Activated naive CD4-positive, alpha-beta T cell treated with anti-CD3 and anti-CD28 coated beads for 36 hours (primary cell): ENCODE data around the gene RAB35. TPM values are rescaled to one million over a fixed set of nuclear protein-coding genes. Genes with fewer than 3 reads are reported as not detected.

Source experiments
- CTCF ChIA-PET: fragments of 350-600 bp; sonication (Branson Sonifier 250); formaldehyde crosslinking; loops from one replicate; lab custom pipeline; 2021; ENCODE audit warnings: antibody characterized with exemption; lab: Charles Lee
- DNase-seq: peaks from one replicate; pipeline ENCODE4 v3.0.0-alpha.2; 2020
- H3K27ac Mint-ChIP-seq: one replicate; pipeline ENCODE4 v1.8.0; 2021; ENCODE audit warnings: mild to moderate bottlenecking, mixed read lengths
- H3K27me3 Mint-ChIP-seq: one replicate; pipeline ENCODE4 v1.8.0; 2021; ENCODE audit warnings: low read depth, mixed read lengths
- H3K36me3 Mint-ChIP-seq: one replicate; pipeline ENCODE4 v1.8.0; 2021; ENCODE audit warnings: low read depth, mixed read lengths
- H3K4me1 Mint-ChIP-seq: one replicate; pipeline ENCODE4 v1.8.0; 2021; ENCODE audit warnings: low read depth, mixed read lengths
- H3K4me3 Mint-ChIP-seq: one replicate; pipeline ENCODE4 v1.8.0; 2021; ENCODE audit warnings: mild to moderate bottlenecking, moderate library complexity, mixed read lengths
- H3K9me3 Mint-ChIP-seq: one replicate; pipeline ENCODE4 v1.8.0; 2021; ENCODE audit warnings: mixed read lengths
- intact Hi-C: fragments of 100-400 bp; cut with micrococcal nuclease; formaldehyde crosslinking; loops from one replicate; pipeline ENCODE4 v1.15.1; 2023
- total RNA-seq, 2 experiments: library from RNA; stranded (reverse); gene quantifications; one replicate each; pipeline ENCODE4 v1.2.3, GENCODE V29; 2021

The RAB35 gene
- total RNA-seq, 2 experiments from 2014 or later = 41.3 to 45.7 TPM

DNA sequence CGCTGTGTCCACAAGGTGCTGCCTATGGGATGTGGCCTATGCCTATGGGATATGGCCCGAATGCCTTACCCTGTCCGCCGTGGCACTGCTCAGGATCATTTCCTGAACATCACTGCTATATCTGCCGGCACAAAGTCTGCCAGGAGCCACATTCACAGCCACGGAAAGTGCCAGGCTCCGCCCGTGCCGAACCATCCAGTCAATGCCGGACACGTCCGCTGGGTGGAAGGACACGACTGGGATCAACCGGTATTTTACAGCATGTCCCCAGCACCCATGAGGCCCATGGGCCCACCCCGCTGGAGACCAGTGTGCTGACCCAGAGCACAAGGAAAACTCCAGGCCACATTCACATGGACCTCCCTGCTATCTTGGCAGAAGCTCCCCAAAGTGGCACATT lies 14.6 kb upstream of the RAB35 start:
- CTCF ChIA-PET = interaction anchor here (0.7 kb wide), 1 partner anchor 24 kb away, joined by 3 read pairs; no protein-coding TSS in a partner anchor
- Mint-ChIP-seq H3K4me3 (no peak overlapping the region), H3K4me1 (peaks cover 18% of the 10 kb centered on the region), H3K27me3 (no peaks in the 10 kb centered on the region), H3K9me3 (no peaks in the 10 kb centered on the region), H3K27ac (no peak overlapping the region), H3K36me3 (peaks cover 38% of the 10 kb centered on the region)
- DNase-seq = no peak
- intact Hi-C loops = no loop called here

DNA sequence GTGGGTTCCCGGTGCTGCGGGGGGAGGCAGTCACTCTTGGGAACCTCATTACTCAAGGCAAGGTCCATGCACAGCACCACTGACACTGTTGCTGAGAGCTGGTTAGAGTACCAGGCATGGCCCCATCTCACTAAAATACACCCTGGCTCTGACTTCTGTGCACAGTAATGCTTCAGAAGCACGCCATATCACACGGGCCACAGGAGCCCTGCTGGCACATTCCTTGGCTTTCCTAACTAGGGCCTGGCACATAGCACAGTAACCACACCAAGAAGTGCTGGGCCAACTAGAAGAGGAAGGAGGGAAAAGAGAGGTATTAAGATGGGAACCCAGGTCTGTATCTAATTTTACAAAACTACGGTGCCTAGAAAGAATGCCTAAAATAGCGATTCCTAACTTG lies 13.5 kb upstream of the RAB35 start:
- Mint-ChIP-seq H3K4me1 (peaks cover 22% of the 10 kb centered on the region), H3K36me3 (peaks cover 35% of the 10 kb centered on the region), H3K27ac (no peak overlapping the region), H3K4me3 (no peak overlapping the region), H3K27me3 (no peaks in the 10 kb centered on the region), H3K9me3 (no peaks in the 10 kb centered on the region)
- no peak for DNase-seq
- intact Hi-C loops = no loop called here
- CTCF ChIA-PET = no interaction called here

DNA sequence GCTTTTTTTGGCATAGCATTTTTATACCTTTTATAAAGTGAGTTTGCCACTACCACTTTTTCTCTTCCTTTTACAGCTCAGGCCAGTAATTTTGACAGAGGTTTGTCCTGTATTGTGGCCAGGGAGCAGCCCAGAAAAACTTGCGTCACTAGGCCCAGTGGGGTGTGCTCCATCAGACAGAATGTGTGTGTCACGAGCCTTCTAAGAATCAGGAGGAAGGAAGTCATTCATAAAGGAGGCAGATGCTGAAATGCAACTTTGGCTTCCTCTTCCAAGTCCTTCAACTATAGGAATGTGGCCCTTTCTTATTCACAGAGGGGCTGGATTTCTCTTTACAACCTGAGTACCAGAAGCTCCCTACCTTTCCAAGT lies 10.1 kb upstream of the RAB35 start:
- no peak for DNase-seq
- CTCF ChIA-PET = no interaction called here
- Mint-ChIP-seq H3K4me3 (no peak overlapping the region), H3K27ac (peak overlapping the region; percentile 76), H3K9me3 (no peaks in the 10 kb centered on the region), H3K27me3 (no peaks in the 10 kb centered on the region), H3K36me3 (peaks cover 24% of the 10 kb centered on the region), H3K4me1 (peaks cover 44% of the 10 kb centered on the region)
- intact Hi-C loops = no loop called here

DNA sequence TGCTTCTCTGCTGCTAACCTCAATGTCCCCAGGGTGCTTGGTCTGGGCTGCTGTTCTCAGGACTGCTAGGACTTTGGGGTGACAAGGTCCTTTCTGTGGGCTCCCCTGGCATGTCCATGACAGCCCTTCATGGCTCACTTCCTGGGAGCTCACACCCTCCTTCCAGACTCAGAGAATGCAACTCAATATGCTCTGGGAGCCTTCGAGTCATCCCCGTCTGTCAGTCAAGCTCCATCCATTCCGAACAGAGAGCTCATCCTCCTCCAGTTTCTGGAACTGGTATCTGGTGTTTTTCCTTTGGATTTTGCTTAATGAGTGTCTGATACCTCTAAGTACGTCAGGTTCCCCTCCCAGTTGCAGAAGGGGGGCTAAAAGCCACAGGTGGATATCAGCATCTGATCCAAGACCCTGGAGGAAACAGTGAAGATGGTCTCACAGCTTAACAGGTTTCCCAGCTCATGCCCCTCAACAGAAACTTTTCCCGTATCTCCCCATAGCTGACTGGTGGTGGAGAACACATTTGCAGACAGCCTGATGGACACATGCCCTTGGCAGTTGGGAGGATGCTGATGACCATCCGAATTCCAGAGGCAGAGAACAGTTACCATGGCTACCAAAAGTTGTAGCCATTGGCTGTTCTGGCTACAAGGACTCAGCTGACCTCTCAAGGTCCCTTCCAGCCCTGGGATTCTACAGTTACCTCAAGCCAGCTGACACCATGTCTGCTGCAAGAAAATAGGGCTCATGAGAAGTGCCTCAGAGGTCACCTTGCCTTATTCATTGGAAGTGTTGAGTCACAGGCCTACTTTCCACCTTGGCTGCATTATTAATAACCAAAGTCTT lies 9.5 kb upstream of the RAB35 start:
- DNase-seq = peak; percentile 47
- no peaks in the 10 kb centered on the region for H3K9me3 Mint-ChIP-seq
- no peak overlapping the region for H3K4me3 Mint-ChIP-seq
- peak overlapping the region; percentile 76 for H3K27ac Mint-ChIP-seq
- H3K4me1 Mint-ChIP-seq = peaks cover 50% of the 10 kb centered on the region
- peaks cover 23% of the 10 kb centered on the region for H3K36me3 Mint-ChIP-seq
- CTCF ChIA-PET = no interaction called here
- no peaks in the 10 kb centered on the region for H3K27me3 Mint-ChIP-seq
- intact Hi-C loops = no loop called here

DNA sequence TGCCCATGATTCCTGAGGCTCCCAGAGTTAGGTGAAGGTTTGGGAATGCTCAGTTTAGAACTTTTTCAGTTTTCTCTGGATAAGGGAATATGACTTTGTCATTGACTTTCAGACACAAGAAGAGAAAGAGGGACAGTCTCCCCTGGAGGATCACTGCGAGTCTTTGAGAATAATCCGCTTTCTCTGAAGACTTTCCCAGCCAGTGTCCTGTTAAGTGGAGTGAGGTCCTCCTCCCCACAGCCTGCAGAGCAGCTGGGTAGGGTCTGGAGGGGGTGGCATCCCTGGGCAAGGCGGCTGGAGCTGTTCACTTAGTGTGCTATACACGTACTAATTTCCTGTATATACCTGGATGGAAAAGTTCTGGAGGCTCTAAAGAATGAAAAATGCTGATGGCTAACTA lies 8.5 kb upstream of the RAB35 start:
- Mint-ChIP-seq H3K27ac (no peak overlapping the region), H3K4me3 (no peak overlapping the region), H3K36me3 (peaks cover 23% of the 10 kb centered on the region), H3K27me3 (no peaks in the 10 kb centered on the region), H3K4me1 (peaks cover 59% of the 10 kb centered on the region), H3K9me3 (no peaks in the 10 kb centered on the region)
- CTCF ChIA-PET = no interaction called here
- no peak for DNase-seq
- intact Hi-C loops = no loop called here

DNA sequence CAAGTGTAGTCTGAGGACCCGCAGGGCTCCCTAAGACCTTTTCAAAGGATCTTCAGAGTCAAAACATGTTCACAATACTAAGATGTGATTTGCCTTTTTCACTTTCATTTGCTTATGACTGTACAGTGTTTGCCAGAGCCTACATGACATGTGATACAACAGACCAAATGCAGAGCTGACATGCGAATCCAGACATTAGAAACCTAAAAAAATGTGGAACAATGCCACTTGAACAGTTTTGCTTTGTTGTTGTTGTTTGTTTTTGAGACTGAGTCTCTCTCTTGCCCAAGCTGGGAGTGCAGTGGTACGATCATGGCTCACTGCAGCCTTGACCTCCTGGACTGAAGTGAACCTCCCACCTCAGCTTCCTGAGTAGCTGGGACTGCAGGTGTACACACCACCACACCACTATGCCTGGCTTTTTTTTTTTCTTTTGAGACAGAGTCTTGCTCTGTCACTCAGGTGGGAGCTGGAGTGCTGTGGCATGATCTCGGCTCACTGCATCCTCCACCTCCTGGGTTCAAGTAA lies 5.3 kb upstream of the RAB35 start:
- H3K9me3 Mint-ChIP-seq = no peaks in the 10 kb centered on the region
- H3K27me3 Mint-ChIP-seq = no peaks in the 10 kb centered on the region
- peak; percentile 42 for DNase-seq
- H3K4me1 Mint-ChIP-seq = peaks cover 71% of the 10 kb centered on the region
- H3K36me3 Mint-ChIP-seq = peaks cover 4% of the 10 kb centered on the region
- CTCF ChIA-PET = interaction anchor here (0.6 to 1.6 kb wide), 4 partner anchors 34 to 160 kb away, joined by 3 to 5 read pairs (median 4); partner anchors contain the start of gene RPLP0
- intact Hi-C loops = loop anchor here (1.0 to 2.0 kb wide), 5 partner anchors 79 to 245 kb away; partner anchors contain the start of genes CIT and RPLP0
- H3K27ac Mint-ChIP-seq = peak overlapping the region; percentile 30
- no peak overlapping the region for H3K4me3 Mint-ChIP-seq

DNA sequence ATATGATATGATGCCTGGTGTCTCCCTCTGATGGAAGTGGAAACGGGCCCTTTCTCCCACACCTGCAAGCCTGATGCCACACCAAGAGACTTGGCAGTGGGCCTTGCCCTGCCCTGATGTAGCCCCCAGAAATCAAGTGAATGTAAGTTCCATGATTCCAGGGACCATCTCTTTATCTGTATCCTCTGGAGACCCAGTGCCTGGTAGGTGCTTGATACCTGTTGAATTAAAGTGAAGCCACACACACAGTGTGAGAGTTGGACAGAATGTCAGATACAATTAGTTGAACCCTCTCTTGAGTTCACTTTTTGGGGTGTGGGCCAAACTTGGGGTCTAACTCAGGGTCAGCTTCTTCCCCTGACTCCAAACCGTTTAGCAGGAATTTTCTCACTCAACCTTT lies 4.8 kb upstream of the RAB35 start:
- Mint-ChIP-seq H3K27me3 (no peaks in the 10 kb centered on the region), H3K9me3 (no peaks in the 10 kb centered on the region), H3K36me3 (no peaks in the 10 kb centered on the region), H3K4me3 (no peak overlapping the region), H3K4me1 (peaks cover 66% of the 10 kb centered on the region), H3K27ac (peak overlapping the region; percentile 30)
- intact Hi-C loops = loop anchor here (1.0 to 2.0 kb wide), 5 partner anchors 80 to 245 kb away; partner anchors contain the start of genes CIT and RPLP0
- no peak for DNase-seq
- CTCF ChIA-PET = interaction anchor here (1.5 to 1.6 kb wide), 2 partner anchors 43 to 80 kb away, joined by 3 to 5 read pairs; partner anchors contain the start of gene RPLP0

DNA sequence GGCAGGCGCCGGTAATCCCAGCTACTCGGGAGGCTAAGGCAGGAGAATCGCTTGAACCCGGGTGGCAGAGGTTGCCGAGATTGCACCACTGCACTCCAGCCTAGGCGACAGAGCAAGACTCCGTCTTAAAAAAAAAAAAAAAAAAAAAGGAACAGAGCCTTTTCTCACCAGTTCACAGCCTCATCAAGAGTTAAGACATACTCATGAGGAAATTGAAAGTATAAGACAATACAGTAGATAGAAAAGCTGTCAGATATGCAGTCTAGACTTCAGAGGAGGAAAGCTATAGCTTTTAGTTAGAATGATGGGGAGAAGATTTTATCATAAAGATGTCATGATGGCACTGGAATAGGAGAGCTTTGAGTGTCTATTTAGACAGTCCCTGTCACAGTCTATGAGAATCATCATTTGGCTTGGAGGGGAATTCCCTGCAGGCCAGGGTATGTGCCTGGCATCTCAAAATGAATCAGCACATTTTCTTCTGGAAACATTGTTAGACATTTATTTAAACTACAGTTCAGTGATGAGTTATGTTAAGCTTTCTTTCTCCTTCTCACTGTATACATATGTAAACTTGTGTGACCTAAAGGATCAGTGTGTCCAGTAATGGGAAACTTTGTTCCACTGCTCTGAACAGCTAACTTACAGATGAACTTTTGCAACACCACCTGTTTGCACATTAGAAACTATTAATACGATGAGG lies 2.9 kb upstream of the RAB35 start:
- CTCF ChIA-PET = interaction anchor here (1.1 to 1.5 kb wide), 3 partner anchors 32 to 82 kb away, joined by 3 to 9 read pairs (median 4); partner anchors contain the start of gene RPLP0
- H3K4me3 Mint-ChIP-seq = no peak overlapping the region
- intact Hi-C loops = loop anchor here (1.0 to 5.0 kb wide), 8 partner anchors 32 to 452 kb away; partner anchors contain the start of gene COX6A1
- H3K36me3 Mint-ChIP-seq = peaks cover 7% of the 10 kb centered on the region
- H3K4me1 Mint-ChIP-seq = peaks cover 73% of the 10 kb centered on the region
- H3K27me3 Mint-ChIP-seq = no peaks in the 10 kb centered on the region
- peak; percentile 73 for DNase-seq
- no peaks in the 10 kb centered on the region for H3K9me3 Mint-ChIP-seq
- peak overlapping the region; percentile 80 for H3K27ac Mint-ChIP-seq

DNA sequence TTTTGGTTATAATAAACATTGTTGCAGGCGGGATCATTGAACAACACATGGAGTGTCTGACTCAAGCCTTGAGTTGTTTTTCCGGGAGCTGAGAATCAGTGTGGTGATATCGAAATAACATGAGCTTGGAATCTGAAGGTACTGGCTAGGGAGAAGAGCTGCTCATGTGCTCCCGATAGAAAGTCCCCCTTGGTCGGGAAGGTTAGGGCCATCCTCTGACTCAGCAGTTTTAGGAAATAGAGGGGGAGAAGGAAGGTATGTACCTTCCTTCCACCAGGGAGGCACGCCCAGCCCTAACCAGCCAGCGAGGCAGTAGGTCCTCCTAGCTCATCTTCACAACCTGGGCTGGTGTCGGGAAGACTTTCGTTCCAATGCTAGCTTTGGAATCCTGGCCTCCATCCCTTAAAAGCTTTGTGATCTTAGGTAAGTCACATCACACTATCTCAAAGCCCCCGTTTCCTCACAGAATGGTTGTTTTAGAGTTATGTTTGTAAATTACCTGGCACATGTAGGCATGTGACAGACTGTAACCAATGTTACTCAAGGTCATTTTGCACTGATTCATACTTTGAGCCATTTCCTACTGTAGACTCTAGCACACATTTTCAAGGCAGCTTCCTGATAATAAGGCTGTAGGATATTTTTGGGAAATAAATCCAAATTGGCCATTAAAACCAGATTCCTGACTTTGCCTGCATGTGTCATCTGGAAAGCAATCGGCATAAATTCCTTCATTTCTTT lies 1.9 kb upstream of the RAB35 start:
- H3K9me3 Mint-ChIP-seq = no peaks in the 10 kb centered on the region
- intact Hi-C loops = loop anchor here (1.0 to 5.0 kb wide), 8 partner anchors 31 to 451 kb away; partner anchors contain the start of gene COX6A1
- H3K36me3 Mint-ChIP-seq = peaks cover 11% of the 10 kb centered on the region
- no peaks in the 10 kb centered on the region for H3K27me3 Mint-ChIP-seq
- peak overlapping the region; percentile 85 for H3K27ac Mint-ChIP-seq
- H3K4me1 Mint-ChIP-seq = peaks cover 67% of the 10 kb centered on the region
- DNase-seq = no peak
- peak overlapping the region; percentile 81 for H3K4me3 Mint-ChIP-seq
- CTCF ChIA-PET = interaction anchor here (0.5 to 1.1 kb wide), 2 partner anchors 31 to 349 kb away, joined by 3 to 4 read pairs; no protein-coding TSS in a partner anchor

DNA sequence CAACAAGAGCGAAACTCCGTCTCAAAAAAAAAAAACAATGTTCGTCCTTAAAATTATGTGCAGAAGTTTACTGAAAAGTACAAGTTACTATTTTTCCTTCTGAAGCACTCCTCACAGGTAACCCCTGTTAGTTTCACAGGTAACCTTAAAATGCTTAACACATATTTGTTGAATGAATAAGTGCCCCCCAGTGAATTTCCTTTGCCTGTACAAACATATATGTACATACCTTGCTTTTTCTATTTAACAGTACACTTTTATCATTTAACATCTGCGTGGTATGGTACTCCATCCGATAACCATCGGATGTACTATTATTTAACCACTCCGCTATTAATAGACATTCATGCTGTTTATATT lies 1.4 kb upstream of the RAB35 start:
- Mint-ChIP-seq H3K27me3 (no peaks in the 10 kb centered on the region), H3K27ac (peak overlapping the region; percentile 85), H3K4me3 (peak overlapping the region; percentile 81), H3K36me3 (peaks cover 14% of the 10 kb centered on the region), H3K9me3 (no peaks in the 10 kb centered on the region), H3K4me1 (peaks cover 69% of the 10 kb centered on the region)
- CTCF ChIA-PET = interaction anchor here (1.1 to 1.3 kb wide), 2 partner anchors 31 kb away, joined by 3 to 4 read pairs; no protein-coding TSS in a partner anchor
- no peak for DNase-seq
- intact Hi-C loops = loop anchor here (2.0 to 5.0 kb wide), 5 partner anchors 129 to 443 kb away; partner anchors contain the start of genes BICDL1, COX6A1 and RNU4-1
